HG02588 (cell line): ENCODE data around the gene NSA2.

Source experiments
- ATAC-seq: cut with Tn5 transposase; IDR thresholded peaks from one replicate; pipeline ENCODE4 v1.9.1; 2021; ENCODE audit warnings: mild to moderate bottlenecking, moderate library complexity; ENCODE audit not compliant: unreplicated experiment

Gene NSA2

GRCh38 chr5:74810915-74811314 is 43.9 kb downstream of the NSA2 start:
- ATAC-seq: no peak

- ATAC-seq: no peak
Observed at GRCh38 chr5:74816875-74817274, 49.8 kb downstream of the NSA2 start.

- no peak for ATAC-seq
Observed at GRCh38 chr5:74822288-74822687, 55.2 kb downstream of the NSA2 start.

GRCh38 chr5:74829413-74829812 is 62.4 kb downstream of the NSA2 start:
- ATAC-seq: no peak
